Endothelial cell of umbilical vein (primary cell): Measurements from ENCODE around the gene SCARF2.

Experiments used
- EZH2 ChIP-seq: IDR thresholded peaks from 2 replicates; pipeline ENCODE4 v1.6.1; 2012; ENCODE audit warnings: borderline replicate concordance, low read depth, mild to moderate bottlenecking, moderate library complexity, low read length, inconsistent platforms; ENCODE audit not compliant: severe bottlenecking
- JUN ChIP-seq: IDR thresholded peaks from 2 replicates; pipeline ENCODE4 v1.6.1; 2011; ENCODE audit warnings: borderline replicate concordance, low read depth; ENCODE audit not compliant: insufficient read length, insufficient read depth

- TF ChIP-seq JUN (no peak), EZH2 (no peak)
Observed at GRCh38 chr22:20423906-20424551, 13.6 kb downstream of the SCARF2 start.
